ENCODE results near the gene ZNF236. TPM values are rescaled to one million over a fixed set of nuclear protein-coding genes. Genes with fewer than 3 reads are reported as not detected.
A peak's percentile ranks its signal among the peaks of the same experiment; 100 is the strongest.

The ZNF236 gene
- total RNA-seq, 1 experiment from 2014 or later = 24.8 TPM

GRCh38 chr18:76923485-76924085 is 101.2 kb downstream of the ZNF236 start:
- Histone ChIP-seq H3K4me3 (ENCODE audit: low read depth, low read length, poor library complexity, severe bottlenecking) (no peak overlapping the region), H3K36me3 (ENCODE audit: insufficient read depth, low read length, poor library complexity, severe bottlenecking) (peaks cover 28% of the 10 kb centered on the region), H3K27ac (ENCODE audit: low read depth, low read length, poor library complexity, severe bottlenecking) (no peak overlapping the region), H3K27me3 (replicated peaks; ENCODE audit: insufficient read depth, low read depth, low read length, poor library complexity) (no peaks in the 10 kb centered on the region), H3K4me1 (ENCODE audit: insufficient read depth, low read length, poor library complexity, severe bottlenecking) (no peaks in the 10 kb centered on the region), H3K9me3 (ENCODE audit: low read depth, low read length, poor library complexity, severe bottlenecking) (no peaks in the 10 kb centered on the region)
- no TSS peak for BruUV-seq (replicated peaks)
- TF ChIP-seq EZH2 (IDR thresholded peaks at IDR 0.05; ENCODE audit: borderline replicate concordance, low read depth, low read length, poor library complexity, severe bottlenecking) = no peak
- TF ChIP-seq, protein P1, sequence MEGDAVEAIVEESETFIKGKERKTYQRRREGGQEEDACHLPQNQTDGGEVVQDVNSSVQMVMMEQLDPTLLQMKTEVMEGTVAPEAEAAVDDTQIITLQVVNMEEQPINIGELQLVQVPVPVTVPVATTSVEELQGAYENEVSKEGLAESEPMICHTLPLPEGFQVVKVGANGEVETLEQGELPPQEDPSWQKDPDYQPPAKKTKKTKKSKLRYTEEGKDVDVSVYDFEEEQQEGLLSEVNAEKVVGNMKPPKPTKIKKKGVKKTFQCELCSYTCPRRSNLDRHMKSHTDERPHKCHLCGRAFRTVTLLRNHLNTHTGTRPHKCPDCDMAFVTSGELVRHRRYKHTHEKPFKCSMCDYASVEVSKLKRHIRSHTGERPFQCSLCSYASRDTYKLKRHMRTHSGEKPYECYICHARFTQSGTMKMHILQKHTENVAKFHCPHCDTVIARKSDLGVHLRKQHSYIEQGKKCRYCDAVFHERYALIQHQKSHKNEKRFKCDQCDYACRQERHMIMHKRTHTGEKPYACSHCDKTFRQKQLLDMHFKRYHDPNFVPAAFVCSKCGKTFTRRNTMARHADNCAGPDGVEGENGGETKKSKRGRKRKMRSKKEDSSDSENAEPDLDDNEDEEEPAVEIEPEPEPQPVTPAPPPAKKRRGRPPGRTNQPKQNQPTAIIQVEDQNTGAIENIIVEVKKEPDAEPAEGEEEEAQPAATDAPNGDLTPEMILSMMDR (conservative IDR thresholded peaks at IDR 0.05; ENCODE audit: low read depth, low read length) = peak; percentile 76
- ChIA-PET CTCF (interaction anchor here (0.7 kb wide), 1 partner anchor 48 kb away, joined by 3 read pairs; no protein-coding TSS in a partner anchor), POLR2A (ENCODE audit: low non-redundant PET) (no interaction called here)
- intact Hi-C loops (cut with micrococcal nuclease; ENCODE audit: unreplicated experiment) = no loop called here
- peak; percentile 59 for DNase-seq (ENCODE audit: low spot score)

DNA sequence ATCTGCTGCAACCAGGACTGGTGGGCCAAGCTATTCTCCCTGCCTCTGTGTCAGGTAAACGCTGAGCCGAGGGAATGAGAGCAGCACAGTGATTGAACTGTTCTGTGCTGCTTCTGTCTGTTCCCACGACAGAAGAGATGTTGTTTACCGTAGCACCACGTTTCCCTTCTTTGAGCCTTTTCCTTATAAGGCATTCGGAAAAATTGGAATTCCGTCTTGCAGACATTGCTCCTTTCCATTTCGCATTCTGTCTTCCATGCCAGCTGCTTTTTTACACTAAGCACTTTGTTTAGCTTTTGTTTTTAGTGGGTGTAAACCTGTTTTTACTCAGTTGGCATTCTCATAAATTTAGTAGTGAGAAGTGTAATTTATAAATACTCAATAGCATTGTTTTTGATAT is 103.1 kb downstream of the ZNF236 start:
- H3K27ac ChIP-seq (ENCODE audit: low read depth, low read length, poor library complexity, severe bottlenecking) = no peak overlapping the region
- TF ChIP-seq, protein P1 (conservative IDR thresholded peaks at IDR 0.05; ENCODE audit: low read depth, low read length) = no peak
- no peak for TF ChIP-seq EZH2 (IDR thresholded peaks at IDR 0.05; ENCODE audit: borderline replicate concordance, low read depth, low read length, poor library complexity, severe bottlenecking)
- DNase-seq (ENCODE audit: low spot score) = no peak
- CTCF ChIA-PET = no interaction called here
- no peak overlapping the region for H3K4me3 ChIP-seq (ENCODE audit: low read depth, low read length, poor library complexity, severe bottlenecking)
- no peaks in the 10 kb centered on the region for H3K9me3 ChIP-seq (ENCODE audit: low read depth, low read length, poor library complexity, severe bottlenecking)
- H3K27me3 ChIP-seq (replicated peaks; ENCODE audit: insufficient read depth, low read depth, low read length, poor library complexity) = no peaks in the 10 kb centered on the region
- POLR2A ChIA-PET (ENCODE audit: low non-redundant PET) = no interaction called here
- BruUV-seq (replicated peaks) = no TSS peak
- peaks cover 26% of the 10 kb centered on the region for H3K36me3 ChIP-seq (ENCODE audit: insufficient read depth, low read length, poor library complexity, severe bottlenecking)
- no peaks in the 10 kb centered on the region for H3K4me1 ChIP-seq (ENCODE audit: insufficient read depth, low read length, poor library complexity, severe bottlenecking)
- intact Hi-C loops (cut with micrococcal nuclease; ENCODE audit: unreplicated experiment) = no loop called here

- no peak for DNase-seq (ENCODE audit: low spot score)
Observed at GRCh38 chr18:76927223-76927725, 104.9 kb downstream of the ZNF236 start.

More at GRCh38 chr18:76927223-76927725, 104.9 kb downstream of the ZNF236 start:
- Histone ChIP-seq H3K4me3 (ENCODE audit: low read depth, low read length, poor library complexity, severe bottlenecking) (no peak overlapping the region), H3K36me3 (ENCODE audit: insufficient read depth, low read length, poor library complexity, severe bottlenecking) (peaks cover 26% of the 10 kb centered on the region), H3K9me3 (ENCODE audit: low read depth, low read length, poor library complexity, severe bottlenecking) (no peaks in the 10 kb centered on the region), H3K27me3 (replicated peaks; ENCODE audit: insufficient read depth, low read depth, low read length, poor library complexity) (no peaks in the 10 kb centered on the region), H3K27ac (ENCODE audit: low read depth, low read length, poor library complexity, severe bottlenecking) (no peak overlapping the region), H3K4me1 (ENCODE audit: insufficient read depth, low read length, poor library complexity, severe bottlenecking) (no peaks in the 10 kb centered on the region)
- ChIA-PET CTCF (no interaction called here), POLR2A (ENCODE audit: low non-redundant PET) (no interaction called here)
- intact Hi-C loops (cut with micrococcal nuclease; ENCODE audit: unreplicated experiment) = no loop called here
- TF ChIP-seq, protein P1 (conservative IDR thresholded peaks at IDR 0.05; ENCODE audit: low read depth, low read length) = no peak
- no peak for TF ChIP-seq EZH2 (IDR thresholded peaks at IDR 0.05; ENCODE audit: borderline replicate concordance, low read depth, low read length, poor library complexity, severe bottlenecking)
- no TSS peak for BruUV-seq (replicated peaks)

All from A673 (cell line).